ENCODE data around the gene CCDC171. TPM values are rescaled to one million over a fixed set of nuclear protein-coding genes. Genes with fewer than 3 reads are reported as not detected.

Gene CCDC171
- total and polyA plus RNA-seq, 7 donors: 0.20 to 1.6 (median 0.44) TPM

DNA sequence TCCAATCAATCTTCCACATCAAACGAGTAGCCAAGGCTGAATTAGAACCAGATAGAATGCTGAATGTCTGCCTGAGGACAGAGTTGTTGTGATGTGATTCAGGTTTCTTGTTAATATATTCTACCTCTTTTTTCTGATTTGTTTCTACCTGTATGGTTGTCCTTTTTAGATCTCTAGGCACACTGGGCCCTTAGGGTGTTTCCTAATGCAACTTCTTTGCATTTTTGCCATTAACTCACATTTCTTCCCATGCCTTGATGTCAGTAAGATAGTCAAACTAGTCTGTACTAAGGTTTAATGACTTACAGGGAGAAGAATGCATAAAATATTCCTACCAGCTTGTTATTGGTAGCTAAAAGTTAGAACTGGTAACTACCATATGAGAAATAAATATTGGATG, 413.6 kb downstream of the CCDC171 start:
- DNase-seq (no peak), ATAC-seq (no peak)
- no peaks in the 10 kb centered on the region for H3K36me3 ChIP-seq (ENCODE audit: insufficient read depth in 1 of 2, low read depth in 1 of 2)
- no peak overlapping the region for H3K27ac ChIP-seq
- H3K9me3 ChIP-seq: no peaks in the 10 kb centered on the region
- WGBS, 3 donors: 76 to 86% (median 78%) methylated on average over 1 of the region's 1 CpG
- no peaks in the 10 kb centered on the region for H3K27me3 ChIP-seq (ENCODE audit: insufficient read depth in 3 of 3, low read length in 2 of 3)
- no peaks in the 10 kb centered on the region for H3K4me1 ChIP-seq
- intact Hi-C loops (cut with DNase I): no loop called here
- TF ChIP-seq, protein P1, sequence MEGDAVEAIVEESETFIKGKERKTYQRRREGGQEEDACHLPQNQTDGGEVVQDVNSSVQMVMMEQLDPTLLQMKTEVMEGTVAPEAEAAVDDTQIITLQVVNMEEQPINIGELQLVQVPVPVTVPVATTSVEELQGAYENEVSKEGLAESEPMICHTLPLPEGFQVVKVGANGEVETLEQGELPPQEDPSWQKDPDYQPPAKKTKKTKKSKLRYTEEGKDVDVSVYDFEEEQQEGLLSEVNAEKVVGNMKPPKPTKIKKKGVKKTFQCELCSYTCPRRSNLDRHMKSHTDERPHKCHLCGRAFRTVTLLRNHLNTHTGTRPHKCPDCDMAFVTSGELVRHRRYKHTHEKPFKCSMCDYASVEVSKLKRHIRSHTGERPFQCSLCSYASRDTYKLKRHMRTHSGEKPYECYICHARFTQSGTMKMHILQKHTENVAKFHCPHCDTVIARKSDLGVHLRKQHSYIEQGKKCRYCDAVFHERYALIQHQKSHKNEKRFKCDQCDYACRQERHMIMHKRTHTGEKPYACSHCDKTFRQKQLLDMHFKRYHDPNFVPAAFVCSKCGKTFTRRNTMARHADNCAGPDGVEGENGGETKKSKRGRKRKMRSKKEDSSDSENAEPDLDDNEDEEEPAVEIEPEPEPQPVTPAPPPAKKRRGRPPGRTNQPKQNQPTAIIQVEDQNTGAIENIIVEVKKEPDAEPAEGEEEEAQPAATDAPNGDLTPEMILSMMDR (IDR thresholded peaks at IDR 0.05): no peak
- H3K4me3 ChIP-seq: no peak overlapping the region

DNA sequence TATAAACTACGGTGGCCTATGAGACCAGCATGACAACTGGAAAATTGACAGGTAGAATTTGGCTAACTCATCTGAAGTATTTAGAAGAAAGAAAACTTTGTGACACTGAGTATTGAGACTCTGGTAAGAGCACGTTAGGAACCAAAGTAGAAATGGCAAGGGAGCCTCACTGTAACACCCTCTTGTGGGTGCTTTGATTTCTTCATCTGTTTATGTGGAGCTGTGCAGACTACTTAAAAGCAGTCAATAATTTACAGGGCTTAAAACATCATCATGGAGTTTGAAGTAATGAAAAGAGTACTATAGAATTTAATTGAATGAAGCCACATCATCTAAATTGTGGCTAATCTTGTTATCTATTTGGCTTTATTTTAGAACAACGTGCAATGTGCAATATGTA, 414.2 kb downstream of the CCDC171 start:
- Histone ChIP-seq H3K4me1 (no peaks in the 10 kb centered on the region), H3K36me3 (ENCODE audit: insufficient read depth in 1 of 2, low read depth in 1 of 2) (no peaks in the 10 kb centered on the region), H3K27ac (no peak overlapping the region), H3K9me3 (no peaks in the 10 kb centered on the region), H3K4me3 (no peak overlapping the region), H3K27me3 (ENCODE audit: insufficient read depth in 3 of 3, low read length in 2 of 3) (no peaks in the 10 kb centered on the region)
- WGBS, 3 donors: 71 to 83% (median 74%) methylated on average over 3 of the region's 3 CpGs
- ATAC-seq (no peak), DNase-seq (no peak)
- TF ChIP-seq, protein P1 (IDR thresholded peaks at IDR 0.05): no peak
- intact Hi-C loops (cut with DNase I): no loop called here

DNA sequence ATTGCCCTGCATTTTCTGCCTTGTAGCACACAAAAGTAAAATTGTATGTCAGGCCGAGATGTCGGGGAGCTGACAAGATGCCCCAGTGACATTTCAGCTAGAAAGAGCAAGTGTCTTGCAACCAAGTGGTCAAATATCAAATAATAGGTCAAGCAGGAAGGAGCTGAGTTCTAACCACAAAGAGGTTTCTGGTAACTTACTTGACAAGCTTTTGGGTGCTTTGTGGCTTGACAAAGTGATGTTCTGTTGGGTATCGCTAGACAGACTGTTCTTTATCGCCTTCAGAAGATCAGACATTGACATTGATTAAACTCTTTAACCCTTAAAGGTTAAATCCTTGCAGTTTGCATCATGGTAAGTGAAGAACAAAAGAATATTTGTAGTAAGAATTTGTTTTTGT, 419.9 kb downstream of the CCDC171 start:
- H3K36me3 ChIP-seq (ENCODE audit: insufficient read depth in 1 of 2, low read depth in 1 of 2): no peaks in the 10 kb centered on the region
- H3K9me3 ChIP-seq: no peaks in the 10 kb centered on the region
- no peaks in the 10 kb centered on the region for H3K4me1 ChIP-seq
- DNase-seq (no peak), ATAC-seq (no peak)
- H3K27me3 ChIP-seq (ENCODE audit: insufficient read depth in 3 of 3, low read length in 2 of 3): no peaks in the 10 kb centered on the region
- intact Hi-C loops (cut with DNase I): no loop called here
- no peak overlapping the region for H3K4me3 ChIP-seq
- TF ChIP-seq, protein P1 (IDR thresholded peaks at IDR 0.05): no peak
- no peak overlapping the region for H3K27ac ChIP-seq
- WGBS, 3 donors: 88 to 92% (median 89%) methylated on average over 4 of the region's 4 CpGs

DNA sequence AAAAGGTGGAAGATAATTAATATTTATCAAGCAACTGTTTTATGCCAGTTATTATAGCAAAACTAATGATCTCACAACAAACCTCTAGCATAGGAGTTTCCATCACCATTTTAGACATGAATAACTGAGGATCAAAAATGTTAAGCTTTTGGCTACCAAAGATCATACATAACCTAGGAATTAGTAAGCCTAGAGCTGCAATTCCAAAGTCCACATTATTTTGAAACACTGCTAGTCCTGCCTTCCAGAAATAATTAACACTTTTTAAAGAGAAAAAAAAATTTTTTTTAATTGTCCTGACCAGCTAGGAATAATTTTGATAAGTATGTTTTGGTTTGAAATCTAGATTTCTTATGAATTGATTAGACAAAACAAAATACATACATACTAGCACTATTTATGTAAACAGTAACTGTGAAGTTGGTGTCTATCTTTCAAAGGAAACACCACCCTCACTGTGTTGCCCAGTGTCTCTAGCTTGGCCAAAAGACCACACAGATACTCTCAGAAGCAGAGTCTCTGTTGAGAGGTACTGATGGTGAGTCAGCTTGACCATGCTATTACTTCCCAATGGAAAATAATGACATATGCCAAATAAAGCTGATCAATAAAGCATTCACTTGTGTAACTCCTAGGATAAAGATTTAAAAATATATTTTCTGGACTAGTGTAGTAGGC, 422.4 kb downstream of the CCDC171 start:
- Histone ChIP-seq H3K36me3 (ENCODE audit: insufficient read depth in 1 of 2, low read depth in 1 of 2) (no peaks in the 10 kb centered on the region), H3K4me1 (no peaks in the 10 kb centered on the region), H3K4me3 (no peak overlapping the region), H3K9me3 (no peaks in the 10 kb centered on the region), H3K27me3 (ENCODE audit: insufficient read depth in 3 of 3, low read length in 2 of 3) (no peaks in the 10 kb centered on the region), H3K27ac (no peak overlapping the region)
- intact Hi-C loops (cut with DNase I): no loop called here
- DNase-seq (no peak), ATAC-seq (no peak)
- TF ChIP-seq, protein P1 (IDR thresholded peaks at IDR 0.05): no peak

DNA sequence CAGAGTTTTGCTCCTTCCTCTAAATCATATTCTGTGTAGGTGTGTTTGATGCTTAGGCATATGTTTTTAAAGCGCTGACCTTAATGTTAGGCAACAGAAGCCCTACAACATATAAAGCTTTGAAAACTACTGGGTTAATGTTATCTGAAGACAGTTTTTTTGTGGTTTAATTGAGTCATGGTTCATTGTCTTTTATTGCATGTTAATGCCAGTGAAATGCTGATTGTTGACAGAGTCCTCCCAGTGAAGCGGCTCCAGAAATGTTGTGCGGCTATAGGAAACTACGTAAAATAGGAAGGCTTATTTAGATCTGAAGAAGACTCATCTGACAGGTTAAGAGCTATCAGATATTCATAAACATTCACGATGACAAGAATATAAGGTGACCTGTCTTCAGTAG, 424.6 kb downstream of the CCDC171 start:
- TF ChIP-seq, protein P1 (IDR thresholded peaks at IDR 0.05): no peak

More for the DNA sequence above, 424.6 kb downstream of the CCDC171 start:
- no peak for ATAC-seq
- DNase-seq: no peak
- Histone ChIP-seq H3K27ac (no peak overlapping the region), H3K9me3 (no peaks in the 10 kb centered on the region), H3K36me3 (ENCODE audit: insufficient read depth in 1 of 2, low read depth in 1 of 2) (no peaks in the 10 kb centered on the region), H3K27me3 (ENCODE audit: insufficient read depth in 3 of 3, low read length in 2 of 3) (no peaks in the 10 kb centered on the region), H3K4me1 (no peaks in the 10 kb centered on the region), H3K4me3 (no peak overlapping the region)
- 84 to 91% (median 89%) methylated on average over 5 of the region's 5 CpGs for WGBS, 3 donors
- intact Hi-C loops (cut with DNase I): no loop called here

Measured in psoas muscle (tissue), 8 donors.